OCI-LY1 (cell line): ENCODE results near the gene VDR.
"Not testable (repeated sequence)": the region's sequence is repeated elsewhere in the genome, so short reads cannot be mapped to it uniquely, and the experiment has no call there.

Source experiments
- H2AFZ ChIP-seq: fragments of 200-600 bp; sonication (generic), shearing (Covaris generic); 2 replicates; pipeline ENCODE4 v1.6.0; 2014; ENCODE audit warnings: antibody characterized with exemption, mild to moderate bottlenecking, low read length
- H3F3A ChIP-seq: fragments of 200-600 bp; sonication (generic), shearing (Covaris generic); 2 replicates; pipeline ENCODE4 v1.6.0; 2014; ENCODE audit warnings: mild to moderate bottlenecking, antibody characterized with exemption, low read length, moderate library complexity; ENCODE audit not compliant: insufficient read depth
- H3K27ac ChIP-seq: fragments of 200-600 bp; sonication (generic); 2 replicates; pipeline ENCODE4 v1.5.1; 2014; ENCODE audit warnings: low read length, mixed run types, mild to moderate bottlenecking, low read depth; ENCODE audit not compliant: poor library complexity, severe bottlenecking
- H3K27me3 ChIP-seq: fragments of 200-600 bp; sonication (generic); 2 replicates; pipeline ENCODE4 v1.6.0; 2014; ENCODE audit warnings: antibody characterized with exemption, mild to moderate bottlenecking, low read length, moderate library complexity; ENCODE audit not compliant: insufficient read depth
- H3K36me3 ChIP-seq: fragments of 200-600 bp; sonication (generic); 2 replicates; pipeline ENCODE4 v1.6.1; 2014; ENCODE audit warnings: mild to moderate bottlenecking, antibody characterized with exemption, low read length, moderate library complexity, mixed read lengths; ENCODE audit not compliant: insufficient read depth
- H3K4me1 ChIP-seq: fragments of 200-600 bp; sonication (generic); 2 replicates; pipeline ENCODE4 v1.5.1; 2014; ENCODE audit warnings: mild to moderate bottlenecking, low read length, moderate library complexity; ENCODE audit not compliant: insufficient read depth, severe bottlenecking
- H3K4me2 ChIP-seq: fragments of 200-600 bp; sonication (generic), shearing (Covaris generic); 2 replicates; pipeline ENCODE4 v1.6.1; 2014; ENCODE audit warnings: low read length
- H3K4me3 ChIP-seq: fragments of 200-600 bp; sonication (generic); 2 replicates; pipeline ENCODE4 v1.5.1; 2014; ENCODE audit warnings: low read length, low read depth, mild to moderate bottlenecking, mixed read lengths; ENCODE audit not compliant: poor library complexity, severe bottlenecking
- H3K79me2 ChIP-seq: fragments of 200-600 bp; shearing (Covaris generic); 2 replicates; pipeline ENCODE4 v1.6.1; 2016; ENCODE audit warnings: mixed run types, low read length, mixed read lengths; ENCODE audit not compliant: insufficient read depth
- H3K9ac ChIP-seq: fragments of 200-600 bp; sonication (generic), shearing (Covaris generic); 2 replicates; pipeline ENCODE4 v1.6.1; 2014; ENCODE audit warnings: mild to moderate bottlenecking, low read length, mixed read lengths
- H3K9me2 ChIP-seq: fragments of 200-600 bp; sonication (generic), shearing (Covaris generic); 2 replicates; pipeline ENCODE4 v1.6.1; 2014; ENCODE audit warnings: low read depth, mild to moderate bottlenecking, low read length, mixed read lengths
- H3K9me3 ChIP-seq: fragments of 200-600 bp; shearing (Covaris generic); 2 replicates; pipeline ENCODE4 v1.6.1; 2014; ENCODE audit warnings: low read length, mixed read lengths
- H4K20me1 ChIP-seq: fragments of 200-600 bp; sonication (generic), shearing (Covaris generic); 2 replicates; pipeline ENCODE4 v1.6.0; 2016; ENCODE audit warnings: mild to moderate bottlenecking, low read length; ENCODE audit not compliant: insufficient read depth
- EZH2 ChIP-seq: fragments of 200-600 bp; sonication (generic), shearing (Covaris generic); IDR thresholded peaks from 2 replicates; pipeline ENCODE4 v1.8.0; 2017; ENCODE audit warnings: borderline replicate concordance, mixed run types, mild to moderate bottlenecking, antibody characterized with exemption, low read length, moderate library complexity, mixed read lengths
- TF ChIP-seq, protein P1 (sequence below): fragments of 200-600 bp; sonication (generic), shearing (Covaris generic); IDR thresholded peaks from 2 replicates; pipeline ENCODE4 v1.5.1; 2017; ENCODE audit warnings: mild to moderate bottlenecking, antibody characterized with exemption, low read length, moderate library complexity, mixed read lengths

VDR gene

DNA sequence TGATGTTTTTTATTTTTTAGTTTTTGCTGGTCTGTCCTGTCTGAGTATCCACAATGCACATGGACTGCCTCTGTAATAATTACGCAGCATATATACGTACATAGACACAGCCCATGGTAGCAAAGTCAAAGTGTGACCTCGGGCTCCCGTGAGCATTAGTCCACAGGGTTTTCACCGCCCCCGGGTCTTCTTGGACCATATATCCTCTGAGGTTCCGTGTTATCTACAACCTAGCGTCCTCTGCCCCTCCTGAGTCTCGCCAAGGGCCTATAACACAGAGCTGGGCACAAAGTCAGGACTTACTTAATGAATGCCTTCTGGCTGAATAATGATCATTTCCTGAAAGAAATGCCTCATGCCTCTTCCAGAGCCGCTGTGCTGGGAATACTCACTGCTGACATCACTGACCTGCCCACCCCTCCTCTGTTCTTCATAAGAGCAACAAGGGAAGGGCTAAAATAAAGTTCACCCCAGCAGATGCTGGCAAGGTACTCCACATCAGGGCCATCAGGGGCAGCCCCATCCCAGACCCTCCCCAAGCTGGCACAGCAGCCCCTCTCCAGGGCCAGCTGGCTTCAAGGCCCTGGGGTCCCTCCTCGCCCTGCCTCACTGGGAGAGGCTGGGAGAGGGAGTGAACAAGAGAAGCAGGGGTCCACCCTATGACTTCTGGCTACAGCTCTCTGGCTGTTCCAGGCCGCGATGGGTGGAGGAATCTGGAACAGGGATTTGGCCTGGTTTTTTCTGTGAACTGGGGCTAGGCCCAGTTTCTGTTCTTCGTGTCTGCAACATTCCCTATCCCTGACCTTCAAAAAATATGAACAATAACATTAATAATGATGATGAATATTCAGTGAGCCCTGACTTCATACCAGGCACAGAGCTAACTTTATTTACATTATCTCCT lies 93.0 kb downstream of the VDR start:
- Histone ChIP-seq H2AFZ (no peak overlapping the region), H3K4me1 (peaks cover 99% of the 10 kb centered on the region), H3K4me2 (peak overlapping the region; percentile 84), H3K27me3 (no peaks in the 10 kb centered on the region), H3K36me3 (peaks cover 7% of the 10 kb centered on the region; the same call in 1 of the 2 replicates), H3K79me2 (peaks cover 25% of the 10 kb centered on the region), H3K9me3 (no peaks in the 10 kb centered on the region), H3F3A (no peaks in the 10 kb centered on the region), H3K27ac (peak overlapping the region; percentile 98), H3K9ac (peak overlapping the region; percentile 81), H4K20me1 (no peaks in the 10 kb centered on the region), H3K9me2 (no peaks in the 10 kb centered on the region), H3K4me3 (peak overlapping the region; percentile 61)
- no peak for TF ChIP-seq EZH2
- TF ChIP-seq, protein P1, sequence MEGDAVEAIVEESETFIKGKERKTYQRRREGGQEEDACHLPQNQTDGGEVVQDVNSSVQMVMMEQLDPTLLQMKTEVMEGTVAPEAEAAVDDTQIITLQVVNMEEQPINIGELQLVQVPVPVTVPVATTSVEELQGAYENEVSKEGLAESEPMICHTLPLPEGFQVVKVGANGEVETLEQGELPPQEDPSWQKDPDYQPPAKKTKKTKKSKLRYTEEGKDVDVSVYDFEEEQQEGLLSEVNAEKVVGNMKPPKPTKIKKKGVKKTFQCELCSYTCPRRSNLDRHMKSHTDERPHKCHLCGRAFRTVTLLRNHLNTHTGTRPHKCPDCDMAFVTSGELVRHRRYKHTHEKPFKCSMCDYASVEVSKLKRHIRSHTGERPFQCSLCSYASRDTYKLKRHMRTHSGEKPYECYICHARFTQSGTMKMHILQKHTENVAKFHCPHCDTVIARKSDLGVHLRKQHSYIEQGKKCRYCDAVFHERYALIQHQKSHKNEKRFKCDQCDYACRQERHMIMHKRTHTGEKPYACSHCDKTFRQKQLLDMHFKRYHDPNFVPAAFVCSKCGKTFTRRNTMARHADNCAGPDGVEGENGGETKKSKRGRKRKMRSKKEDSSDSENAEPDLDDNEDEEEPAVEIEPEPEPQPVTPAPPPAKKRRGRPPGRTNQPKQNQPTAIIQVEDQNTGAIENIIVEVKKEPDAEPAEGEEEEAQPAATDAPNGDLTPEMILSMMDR, result no peak

DNA sequence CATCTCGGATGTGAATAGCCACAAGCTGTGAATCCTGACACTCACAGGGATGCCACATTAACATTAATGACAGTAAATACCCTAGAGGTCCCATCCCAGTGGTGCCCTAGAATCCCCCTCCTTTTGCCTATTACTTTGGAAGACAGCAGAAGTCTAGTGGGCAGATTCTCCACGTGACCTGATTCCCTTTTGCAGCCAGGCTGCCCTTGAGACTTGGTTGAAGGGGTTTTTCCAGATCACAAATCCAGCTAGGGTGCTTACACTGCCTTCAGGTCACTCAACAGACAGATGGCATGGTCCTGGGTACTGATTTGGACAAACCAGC lies 93.8 kb downstream of the VDR start:
- H3K4me1 ChIP-seq, result peaks cover 99% of the 10 kb centered on the region

DNA sequence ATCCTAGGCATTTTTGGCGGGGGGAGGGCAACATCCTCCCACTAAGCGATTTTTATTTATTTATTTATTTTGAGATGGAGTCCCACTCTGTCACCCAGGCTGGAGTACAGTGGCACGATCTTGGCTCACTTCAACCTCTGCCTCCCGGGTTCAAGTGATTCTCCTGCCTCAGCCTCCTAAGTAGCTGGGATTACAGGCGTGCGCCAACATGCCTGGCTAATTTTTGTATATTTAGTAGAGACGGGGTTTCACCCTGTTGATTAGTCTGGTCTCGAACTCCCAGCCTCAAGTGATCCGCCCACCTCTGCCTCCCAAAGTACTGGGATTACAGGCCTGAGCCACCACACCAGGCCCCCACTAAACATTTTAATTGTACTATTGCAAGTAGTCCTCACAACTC lies 95.3 kb downstream of the VDR start:
- Histone ChIP-seq H3K9ac (peak overlapping the region; percentile 81; the same call in 1 of the 2 replicates), H3K4me1 (peaks cover 98% of the 10 kb centered on the region)

More for the DNA sequence above, 93.8 kb downstream of the VDR start:
- Histone ChIP-seq H2AFZ (no peak overlapping the region), H3K79me2 (peaks cover 19% of the 10 kb centered on the region), H3K27ac (peak overlapping the region; percentile 98), H3K4me2 (peak overlapping the region; percentile 84), H3K27me3 (no peaks in the 10 kb centered on the region), H3F3A (no peaks in the 10 kb centered on the region), H4K20me1 (no peaks in the 10 kb centered on the region), H3K36me3 (peaks cover 12% of the 10 kb centered on the region; the same call in 1 of the 2 replicates), H3K9ac (peak overlapping the region; percentile 81), H3K9me3 (no peaks in the 10 kb centered on the region), H3K4me3 (peak overlapping the region; percentile 61), H3K9me2 (no peaks in the 10 kb centered on the region)
- no peak for TF ChIP-seq EZH2
- TF ChIP-seq, protein P1, result no peak

More for the DNA sequence above, 95.3 kb downstream of the VDR start:
- H3K79me2 ChIP-seq, result peaks cover 25% of the 10 kb centered on the region
- H3F3A ChIP-seq, H4K20me1 ChIP-seq, H3K9me2 ChIP-seq, H3K4me3 ChIP-seq, H2AFZ ChIP-seq, H3K9me3 ChIP-seq, H3K27me3 ChIP-seq: not testable (repeated sequence)
- peak overlapping the region; percentile 84; the same call in 1 of the 2 replicates for H3K4me2 ChIP-seq
- peaks cover 21% of the 10 kb centered on the region for H3K36me3 ChIP-seq
- peak overlapping the region; percentile 98 for H3K27ac ChIP-seq
